Fibroblast of skin of abdomen (primary cell): Measurements from ENCODE around the gene KRT33A.
A peak's percentile ranks its signal among the peaks of the same experiment; 100 is the strongest.

Experiments
- DNase-seq: peaks from one replicate; pipeline ENCODE4 v3.0.0-alpha.2; 2013

The KRT33A gene

GRCh38 chr17:41328207-41328606 lies 22.4 kb downstream of the KRT33A start:
- no peak for DNase-seq

GRCh38 chr17:41327411-41328120 lies 23.1 kb downstream of the KRT33A start:
- DNase-seq, result no peak

DNA sequence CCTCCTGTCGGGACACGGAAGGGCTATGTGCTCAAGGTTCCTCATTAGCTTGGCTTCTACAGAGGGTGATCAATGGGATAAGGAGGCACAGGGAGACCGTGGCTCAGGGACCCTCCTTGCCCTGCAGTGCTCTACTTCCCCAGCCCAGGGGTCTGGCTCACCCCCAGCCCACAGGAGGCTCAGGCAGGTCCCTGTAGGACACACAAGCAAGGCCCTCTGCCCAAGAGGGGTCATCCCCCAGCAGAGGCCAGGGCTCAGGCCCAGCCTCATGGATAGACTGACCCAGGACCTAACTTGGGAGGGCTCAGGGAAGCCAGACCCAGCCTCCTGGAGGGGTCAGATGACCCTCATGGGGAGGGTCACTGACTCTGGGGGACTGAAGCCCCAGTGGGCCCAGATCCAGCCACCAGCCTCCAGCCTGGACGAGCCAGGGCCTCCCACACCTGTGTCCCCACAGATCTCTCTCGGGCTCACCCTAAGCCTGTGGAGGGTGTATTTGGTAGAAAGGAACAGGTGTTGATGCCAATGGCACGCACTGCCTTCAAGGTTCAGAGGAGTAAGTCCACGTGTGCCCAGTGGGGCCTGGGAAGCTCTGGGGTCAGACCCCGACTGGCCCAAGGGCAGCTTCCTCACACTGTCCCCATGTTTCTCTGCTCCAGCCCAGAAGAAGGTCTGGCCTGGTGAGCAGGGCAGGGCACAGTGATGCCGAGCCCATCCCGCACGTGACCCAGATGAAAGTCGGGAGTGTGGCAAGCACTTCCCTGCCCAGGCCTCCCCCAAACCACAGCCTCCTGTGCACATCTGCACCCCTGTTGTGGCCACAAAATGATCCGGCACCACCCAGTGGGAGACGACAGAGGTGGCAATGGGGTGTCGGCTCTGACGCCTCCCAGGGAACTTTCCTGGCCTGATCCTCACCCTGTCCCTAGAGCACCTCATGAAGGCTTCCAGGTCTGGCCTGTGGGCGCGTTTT lies 24.2 kb downstream of the KRT33A start:
- DNase-seq, result no peak

DNA sequence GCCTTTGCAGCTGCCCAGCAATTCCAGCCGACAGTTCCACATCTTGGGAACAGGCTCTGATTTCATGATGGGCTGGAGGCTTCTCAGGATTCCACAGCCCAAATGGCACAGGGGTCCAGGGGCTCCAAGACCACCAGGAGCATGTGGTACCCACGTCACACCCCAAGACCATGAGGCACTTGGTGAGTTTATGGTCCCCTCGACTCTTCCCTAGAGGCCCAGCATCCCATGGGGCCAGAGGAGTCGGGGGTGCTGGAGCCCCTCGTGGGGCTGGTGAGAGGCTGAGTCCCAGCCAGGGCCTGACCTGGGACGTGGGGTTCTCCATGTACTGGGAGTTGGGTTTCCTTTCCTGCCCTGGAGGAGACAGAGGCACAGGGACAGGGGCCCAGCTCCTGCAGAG lies 25.0 kb downstream of the KRT33A start:
- DNase-seq, result no peak

GRCh38 chr17:41325126-41325525 lies 25.5 kb downstream of the KRT33A start:
- no peak for DNase-seq

- DNase-seq, result peak; percentile 9
Observed at GRCh38 chr17:41324180-41325075, 26.2 kb downstream of the KRT33A start.

- no peak for DNase-seq
Observed at GRCh38 chr17:41322903-41323895, 27.4 kb downstream of the KRT33A start.

DNA sequence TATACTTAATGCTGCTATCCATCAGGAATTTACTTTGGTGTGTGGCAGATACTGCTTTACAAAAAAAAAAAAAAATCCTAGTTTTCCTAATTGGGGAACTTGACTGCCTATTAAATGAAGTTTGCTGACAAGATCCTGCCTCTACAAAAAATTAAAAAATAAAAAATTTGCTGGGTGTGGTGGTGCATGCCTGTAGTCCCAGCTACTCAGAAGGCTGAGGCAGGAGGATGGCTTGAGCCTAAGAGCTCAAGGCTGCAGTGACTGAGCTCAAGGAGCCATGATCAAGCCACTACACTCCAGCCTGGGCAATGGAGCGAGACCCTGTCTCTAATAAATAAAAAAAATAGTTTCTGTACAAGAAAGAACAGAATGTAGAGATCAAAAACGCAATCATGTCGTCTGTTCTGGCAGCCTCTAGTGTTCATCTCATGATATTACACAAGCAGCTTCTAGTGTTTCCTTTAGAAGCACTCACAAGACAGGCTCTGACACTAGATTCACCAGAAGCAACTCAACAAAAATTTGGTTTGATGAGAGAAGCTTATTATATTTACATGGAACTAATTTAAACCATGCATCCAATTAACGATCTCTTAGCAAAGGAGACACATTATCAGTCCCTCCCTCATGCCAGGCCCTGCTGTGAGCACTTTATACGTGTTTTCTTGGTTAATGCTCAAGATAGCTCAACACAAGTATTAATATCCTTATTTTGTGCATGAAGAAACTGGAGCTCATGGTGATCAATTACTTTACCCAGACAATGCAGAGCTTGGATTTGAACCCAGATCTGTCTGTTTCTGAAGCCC lies 28.3 kb downstream of the KRT33A start:
- DNase-seq, result peak; percentile 73

- DNase-seq, result no peak
Observed at GRCh38 chr17:41318231-41318630, 32.4 kb downstream of the KRT33A start.

GRCh38 chr17:41315814-41316445 lies 34.7 kb downstream of the KRT33A start:
- no peak for DNase-seq

DNA sequence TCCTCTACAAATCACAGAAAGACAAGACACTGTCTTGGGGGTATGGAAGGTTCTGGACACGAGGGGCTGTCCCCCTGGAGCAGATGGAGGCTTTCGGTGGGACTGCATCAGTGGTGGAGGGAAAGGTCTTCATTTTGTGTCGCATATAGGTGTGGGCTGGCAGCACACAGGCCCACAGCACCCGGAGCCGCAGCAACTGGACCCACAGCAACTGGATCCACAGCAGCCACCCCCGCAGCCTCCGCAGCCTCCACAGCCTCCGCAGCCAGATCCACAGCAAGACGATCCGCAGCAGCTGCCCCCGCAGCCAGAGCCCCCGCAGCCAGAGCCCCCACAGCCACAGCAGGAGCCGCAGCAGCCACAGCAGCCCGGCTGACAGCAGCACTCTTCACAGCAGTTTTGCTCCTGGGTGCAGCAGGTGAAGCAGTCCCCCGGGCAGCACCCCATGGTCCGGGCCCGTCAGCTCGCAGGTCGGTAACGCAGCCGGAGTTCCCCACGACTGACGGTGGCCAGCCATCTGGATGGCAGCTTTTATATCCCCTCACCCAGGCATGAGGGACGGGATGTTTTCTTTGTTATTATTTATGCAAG lies 35.3 kb downstream of the KRT33A start, which contains the start of gene KRTAP17-1:
TSS of gene KRTAP17-1 (minus strand) at position 507 of the 591 bp plus-strand sequence. CDS start at position 447, 60 bp downstream.
- no peak for DNase-seq

GRCh38 chr17:41311111-41311510 lies 39.5 kb downstream of the KRT33A start:
- no peak for DNase-seq

- no peak for DNase-seq
Observed at GRCh38 chr17:41308918-41309359, 41.7 kb downstream of the KRT33A start, which contains the start of gene KRTAP16-1. KRTAP16-1 (minus strand) TSS chr17:41309309; CDS start chr17:41309253, 56 bp downstream.

- DNase-seq, result no peak
Observed at GRCh38 chr17:41308251-41308917, 42.2 kb downstream of the KRT33A start.

- peak; percentile 27 for DNase-seq
Observed at GRCh38 chr17:41307647-41308046, 43.0 kb downstream of the KRT33A start.

DNA sequence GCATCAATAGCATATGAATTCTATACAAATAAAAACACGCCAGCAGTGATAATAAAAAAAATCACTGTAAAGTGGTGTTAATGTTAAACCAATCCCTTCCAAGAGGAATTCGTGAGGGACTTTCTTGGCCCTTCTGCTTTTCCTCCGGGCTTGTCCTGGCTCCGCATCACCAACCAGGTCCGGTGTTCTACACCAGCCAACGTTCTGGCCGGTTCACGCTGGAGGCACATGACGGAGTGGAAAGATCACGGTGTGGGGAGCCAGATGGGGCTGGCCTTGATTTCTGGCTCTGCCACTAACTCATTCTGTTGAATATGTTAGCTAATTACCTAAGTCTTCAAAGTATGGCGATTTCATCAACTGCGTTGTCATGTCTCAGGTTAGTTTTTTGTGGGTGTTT lies 46.5 kb downstream of the KRT33A start:
- no peak for DNase-seq

DNA sequence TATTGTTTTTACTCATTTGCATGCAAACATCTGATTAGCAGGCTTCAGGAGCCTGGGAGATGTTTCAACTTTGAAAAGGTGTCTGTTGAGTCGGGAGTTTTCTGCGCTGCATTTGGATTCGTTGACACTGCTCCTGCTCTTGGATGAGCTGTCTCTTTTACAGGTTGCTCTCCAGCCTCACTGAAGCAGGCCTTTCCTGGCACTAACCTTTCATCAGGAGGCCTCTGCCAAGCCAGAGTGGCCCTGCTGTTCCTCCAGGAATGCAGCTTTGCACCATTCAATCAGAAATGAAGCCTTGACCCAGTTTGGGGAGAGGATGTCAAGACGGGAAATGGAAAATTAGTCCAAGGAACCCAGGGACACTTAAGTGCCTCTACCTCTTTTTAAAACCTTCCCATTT lies 47.6 kb downstream of the KRT33A start:
- no peak for DNase-seq
